Endothelial cell of umbilical vein (primary cell): ENCODE data around the gene INPP4B. TPM values are rescaled to one million over a fixed set of nuclear protein-coding genes. Genes with fewer than 3 reads are reported as not detected.

Source experiments
- BruUV-seq: library from RNA; stranded (reverse); fragments of 400-500 nt; replicated peaks from 2 replicates; lab custom pipeline; 2021; lab: Mats Ljungman, UMichigan
- CTCF ChIA-PET: fragments of 300-600, 350-600 bp; sonication (Branson Sonifier 250); formaldehyde crosslinking; loops from one replicate; lab custom pipeline; 2021; ENCODE audit warnings: antibody characterized with exemption, inconsistent platforms; lab: Charles Lee
- POLR2A ChIA-PET: fragments of 300-600, 350-600 bp; sonication (Branson Sonifier 250); formaldehyde crosslinking; loops from one replicate; lab custom pipeline; 2021; ENCODE audit warnings: antibody characterized with exemption, inconsistent platforms; lab: Charles Lee
- DNase-seq: peaks from one replicate; pipeline ENCODE4 v3.0.0-alpha.2; 2011; ENCODE audit warnings: low read depth, low spot score
- FAIRE-seq: peaks from 2 replicates; lab custom pipeline; 2011; peaks lifted over from hg19 to GRCh38; lab: Jason Lieb, UNC
- H2AFZ ChIP-seq: 2 replicates; pipeline ENCODE4 v1.6.0; 2012; ENCODE audit warnings: low read depth, low read length, control low read depth, inconsistent platforms
- H3K27ac ChIP-seq: 2 replicates; pipeline ENCODE4 v1.5.1; 2011; ENCODE audit warnings: low read depth, mild to moderate bottlenecking, control low read depth, low read length, moderate library complexity; ENCODE audit not compliant: insufficient read depth
- H3K27me3 ChIP-seq, 2 experiments: 2 replicates each; pipeline versions ENCODE4 v1.6.0 to v1.6.1; 2011; ENCODE audit warnings: low read length in 2 of 2, mixed read lengths in 1 of 2; ENCODE audit not compliant: control insufficient read depth in 2 of 2, insufficient read depth in 2 of 2
- H3K36me3 ChIP-seq, 2 experiments: 2 replicates in 1 of 2; 3 replicates in 1 of 2; pipeline ENCODE4 v1.5.1; 2011; ENCODE audit warnings: low read length in 2 of 2, mild to moderate bottlenecking in 1 of 2, moderate library complexity in 1 of 2; ENCODE audit not compliant: control insufficient read depth in 2 of 2, insufficient read depth in 2 of 2; ENCODE audit errors: extremely low read depth in 1 of 2
- H3K4me1 ChIP-seq: 3 replicates; pipeline ENCODE4 v1.5.1; 2011; ENCODE audit warnings: mild to moderate bottlenecking, low read length; ENCODE audit not compliant: control insufficient read depth, insufficient read depth; ENCODE audit errors: extremely low read depth
- H3K4me2 ChIP-seq: 2 replicates; pipeline ENCODE4 v1.6.1; 2011; ENCODE audit warnings: low read length, control low read depth, mixed read lengths; ENCODE audit not compliant: insufficient read depth
- H3K4me3 ChIP-seq, 3 experiments: fragments of 200-600 bp in 1 of 3; sonication (generic), shearing (Covaris generic) in 1 of 3; replicated peaks in 1 of 3; 2 replicates each; pipeline ENCODE4 v1.5.1; 2011 to 2016; ENCODE audit warnings: control low read depth in 3 of 3, low read length in 3 of 3, mild to moderate bottlenecking in 2 of 3, inconsistent platforms in 1 of 3, low read depth in 1 of 3, moderate library complexity in 1 of 3; ENCODE audit not compliant: insufficient read depth in 1 of 3
- H3K79me2 ChIP-seq: 2 replicates; pipeline ENCODE4 v1.6.0; 2012; ENCODE audit warnings: low read length, inconsistent platforms; ENCODE audit not compliant: control insufficient read depth, insufficient read depth
- H3K9ac ChIP-seq: replicated peaks from 2 replicates; pipeline ENCODE3; 2011; ENCODE audit warnings: low read length, control low read depth; ENCODE audit not compliant: insufficient read depth; ENCODE audit errors: extremely low read depth
- H3K9me1 ChIP-seq: replicated peaks from 3 replicates; pipeline ENCODE4 v1.6.0; 2011; ENCODE audit warnings: mild to moderate bottlenecking, low read length; ENCODE audit not compliant: control insufficient read depth, insufficient read depth; ENCODE audit errors: extremely low read depth
- H3K9me3 ChIP-seq: replicated peaks from 2 replicates; pipeline ENCODE4 v1.5.1; 2012; ENCODE audit warnings: low read length, inconsistent platforms; ENCODE audit not compliant: control insufficient read depth, insufficient read depth
- H4K20me1 ChIP-seq: replicated peaks from 2 replicates; pipeline ENCODE3; 2011; ENCODE audit warnings: mild to moderate bottlenecking, low read length; ENCODE audit not compliant: control insufficient read depth, insufficient read depth; ENCODE audit errors: extremely low read depth
- EZH2 ChIP-seq: IDR thresholded peaks from 2 replicates; pipeline ENCODE4 v1.6.1; 2012; ENCODE audit warnings: borderline replicate concordance, low read depth, mild to moderate bottlenecking, moderate library complexity, low read length, inconsistent platforms; ENCODE audit not compliant: severe bottlenecking
- FOS ChIP-seq: IDR thresholded peaks from 2 replicates; pipeline ENCODE4 v1.6.1; 2011; ENCODE audit warnings: mild to moderate bottlenecking, low read length, moderate library complexity, borderline replicate concordance; ENCODE audit not compliant: insufficient read depth
- GATA2 ChIP-seq: IDR thresholded peaks from 2 replicates; pipeline ENCODE4 v1.7.0; 2011; ENCODE audit warnings: low read depth, mild to moderate bottlenecking, moderate library complexity, mixed read lengths, low read length; ENCODE audit not compliant: insufficient read length, insufficient read depth
- JUN ChIP-seq: IDR thresholded peaks from 2 replicates; pipeline ENCODE4 v1.6.1; 2011; ENCODE audit warnings: borderline replicate concordance, low read depth; ENCODE audit not compliant: insufficient read length, insufficient read depth
- MYC ChIP-seq: IDR thresholded peaks from one replicate; pipeline ENCODE4 v1.6.1; 2011; ENCODE audit warnings: mild to moderate bottlenecking, low read depth, low read length
- POLR2A ChIP-seq: IDR thresholded peaks from 2 replicates; pipeline ENCODE4 v1.6.1; 2012; ENCODE audit warnings: low read depth, mild to moderate bottlenecking, control low read depth, low read length
- POLR2AphosphoS5 ChIP-seq: IDR thresholded peaks from 2 replicates; pipeline ENCODE4 v1.6.1; 2012; ENCODE audit warnings: low read depth, mild to moderate bottlenecking, control low read depth, low read length, moderate library complexity; ENCODE audit not compliant: insufficient read depth
- dilution Hi-C: fragments of 300-500 bp; cut with MboI; formaldehyde crosslinking; loops from one replicate; pipeline ENCODE4 v1.15.0; 2019; ENCODE audit warnings: low sequenced_read_pairs; ENCODE audit not compliant: extremely low pct_ligation_motif_present
- intact Hi-C: fragments of 100-400 bp; cut with micrococcal nuclease; formaldehyde crosslinking; loops from one replicate; pipeline ENCODE4 v1.10.0; 2022
- polyA plus RNA-seq, 4 experiments: library from polyadenylated mRNA; depleted of rRNA in 3 of 4; stranded (reverse) in 3 of 4; unstranded in 1 of 4; fragments of >200 nt; gene quantifications; 2 replicates each; pipeline versions ENCODE4 v1.2.1 to v1.2.3, GENCODE V29; 2011 to 2012; ENCODE audit warnings: missing spikeins in 1 of 4
- total RNA-seq: library from RNA; stranded (reverse); gene quantifications from 2 replicates; pipeline ENCODE4 v1.2.3, GENCODE V29; 2021
- TF ChIP-seq, protein P1 (sequence below), 2 donors: IDR thresholded peaks; 1 replicate in 1 of 2; 2 replicates in 1 of 2; pipeline ENCODE4 v1.5.1; 2011; ENCODE audit warnings: low read length in 2 of 2, mild to moderate bottlenecking in 2 of 2, moderate library complexity in 2 of 2, control low read depth in 1 of 2, inconsistent platforms in 1 of 2, low read depth in 1 of 2; ENCODE audit not compliant: insufficient read depth in 1 of 2; ENCODE audit errors: extremely low read depth in 1 of 2
- TF ChIP-seq, protein P2 (sequence below): IDR thresholded peaks from 2 replicates; pipeline ENCODE4 v1.6.1; 2011; ENCODE audit not compliant: insufficient read depth, insufficient read length

The INPP4B gene
- total and polyA plus RNA-seq, 2 donors (not counting 3 experiments of a cell fraction or from before 2014, with no cell fraction given) = 0.41 to 3.1 TPM

DNA sequence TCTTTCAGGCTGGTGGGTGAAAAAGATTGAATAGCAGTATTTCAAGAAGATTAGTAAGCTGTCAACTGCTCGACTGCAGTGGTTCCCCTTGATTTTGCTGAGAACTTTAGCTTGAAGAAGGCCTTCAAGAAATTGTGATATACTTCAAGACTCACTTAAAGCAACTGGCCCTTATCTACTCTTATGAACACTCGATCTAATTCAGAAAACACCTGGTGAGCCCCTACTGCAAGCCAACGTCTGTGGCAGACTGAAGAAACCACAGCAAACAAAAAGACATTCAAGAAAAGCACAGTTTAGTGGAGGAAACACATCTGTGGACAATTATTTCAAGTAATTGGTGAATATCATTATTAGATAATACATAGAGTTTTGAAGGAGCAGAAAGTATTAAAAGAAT is 119.0 kb downstream of the INPP4B start:
- Histone ChIP-seq H3K27me3 (peaks cover 4 to 6% of the 10 kb centered on the region in 2 experiments), H4K20me1 (no peaks in the 10 kb centered on the region), H3K4me1 (no peaks in the 10 kb centered on the region), H3K9ac (no peak overlapping the region), H2AFZ (no peak overlapping the region), H3K4me2 (no peak overlapping the region), H3K27ac (no peak overlapping the region), H3K4me3 (no peak overlapping the region), H3K9me3 (no peaks in the 10 kb centered on the region), H3K79me2 (no peaks in the 10 kb centered on the region), H3K9me1 (no peaks in the 10 kb centered on the region), H3K36me3 (no peaks in the 10 kb centered on the region)
- ChIA-PET CTCF (interaction anchor here (0.7 kb wide), 1 partner anchor 12 kb away, joined by 3 read pairs; no protein-coding TSS in a partner anchor), POLR2A (no interaction called here)
- intact Hi-C loops (loop anchor here (10.0 kb wide), 2 partner anchors 1382 to 1422 kb away; no protein-coding TSS in a partner anchor), dilution Hi-C loops (no loop called here)
- TF ChIP-seq GATA2 (no peak), POLR2AphosphoS5 (no peak), EZH2 (no peak), MYC (no peak), POLR2A (no peak), FOS (no peak), JUN (no peak)
- TF ChIP-seq, protein P1, sequence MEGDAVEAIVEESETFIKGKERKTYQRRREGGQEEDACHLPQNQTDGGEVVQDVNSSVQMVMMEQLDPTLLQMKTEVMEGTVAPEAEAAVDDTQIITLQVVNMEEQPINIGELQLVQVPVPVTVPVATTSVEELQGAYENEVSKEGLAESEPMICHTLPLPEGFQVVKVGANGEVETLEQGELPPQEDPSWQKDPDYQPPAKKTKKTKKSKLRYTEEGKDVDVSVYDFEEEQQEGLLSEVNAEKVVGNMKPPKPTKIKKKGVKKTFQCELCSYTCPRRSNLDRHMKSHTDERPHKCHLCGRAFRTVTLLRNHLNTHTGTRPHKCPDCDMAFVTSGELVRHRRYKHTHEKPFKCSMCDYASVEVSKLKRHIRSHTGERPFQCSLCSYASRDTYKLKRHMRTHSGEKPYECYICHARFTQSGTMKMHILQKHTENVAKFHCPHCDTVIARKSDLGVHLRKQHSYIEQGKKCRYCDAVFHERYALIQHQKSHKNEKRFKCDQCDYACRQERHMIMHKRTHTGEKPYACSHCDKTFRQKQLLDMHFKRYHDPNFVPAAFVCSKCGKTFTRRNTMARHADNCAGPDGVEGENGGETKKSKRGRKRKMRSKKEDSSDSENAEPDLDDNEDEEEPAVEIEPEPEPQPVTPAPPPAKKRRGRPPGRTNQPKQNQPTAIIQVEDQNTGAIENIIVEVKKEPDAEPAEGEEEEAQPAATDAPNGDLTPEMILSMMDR (IDR thresholded peaks at IDR 0.05; ENCODE audit: extremely low read depth in 1 of 2, insufficient read depth in 1 of 2, low read depth in 1 of 2, low read length in 2 of 2) = no peak
- TF ChIP-seq, protein P2, sequence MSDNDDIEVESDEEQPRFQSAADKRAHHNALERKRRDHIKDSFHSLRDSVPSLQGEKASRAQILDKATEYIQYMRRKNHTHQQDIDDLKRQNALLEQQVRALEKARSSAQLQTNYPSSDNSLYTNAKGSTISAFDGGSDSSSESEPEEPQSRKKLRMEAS = no peak
- FAIRE-seq (no peak), DNase-seq (no peak)
- no TSS peak for BruUV-seq
